Measurements from ENCODE around the gene MZB1. TPM values are rescaled to one million over a fixed set of nuclear protein-coding genes. Genes with fewer than 3 reads are reported as not detected.

Gene MZB1
- total RNA-seq, 6 experiments from 2014 or later = 0.14 to 0.20 TPM; not detected in 4

DNA sequence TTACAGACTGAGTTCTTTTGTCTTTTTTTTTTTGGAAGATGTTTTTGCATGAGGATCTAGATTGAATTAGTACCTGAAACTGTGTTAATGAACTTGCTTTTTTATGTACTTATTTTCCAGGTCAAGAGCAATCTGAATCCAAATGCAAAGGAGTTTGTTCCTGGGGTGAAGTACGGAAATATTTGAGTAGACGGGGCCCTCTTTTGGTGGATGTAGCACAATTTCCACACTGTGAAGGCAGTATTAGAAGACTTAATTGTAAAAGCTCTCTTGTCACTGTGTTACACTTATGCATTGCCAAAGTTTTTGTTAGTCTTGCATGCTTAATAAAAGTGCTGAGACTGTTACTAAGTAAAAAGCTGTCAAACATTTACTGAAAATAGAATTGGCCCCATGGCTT lies 21.1 kb downstream of the MZB1 start:
- H3K4me3 Mint-ChIP-seq = no peak overlapping the region
- H3K9me3 Mint-ChIP-seq = no peaks in the 10 kb centered on the region
- peaks cover 33% of the 10 kb centered on the region for H3K36me3 Mint-ChIP-seq (ENCODE audit: low read depth)
- H3K4me1 Mint-ChIP-seq (ENCODE audit: low read depth) = peaks cover 15% of the 10 kb centered on the region
- TF ChIP-seq, protein P1, sequence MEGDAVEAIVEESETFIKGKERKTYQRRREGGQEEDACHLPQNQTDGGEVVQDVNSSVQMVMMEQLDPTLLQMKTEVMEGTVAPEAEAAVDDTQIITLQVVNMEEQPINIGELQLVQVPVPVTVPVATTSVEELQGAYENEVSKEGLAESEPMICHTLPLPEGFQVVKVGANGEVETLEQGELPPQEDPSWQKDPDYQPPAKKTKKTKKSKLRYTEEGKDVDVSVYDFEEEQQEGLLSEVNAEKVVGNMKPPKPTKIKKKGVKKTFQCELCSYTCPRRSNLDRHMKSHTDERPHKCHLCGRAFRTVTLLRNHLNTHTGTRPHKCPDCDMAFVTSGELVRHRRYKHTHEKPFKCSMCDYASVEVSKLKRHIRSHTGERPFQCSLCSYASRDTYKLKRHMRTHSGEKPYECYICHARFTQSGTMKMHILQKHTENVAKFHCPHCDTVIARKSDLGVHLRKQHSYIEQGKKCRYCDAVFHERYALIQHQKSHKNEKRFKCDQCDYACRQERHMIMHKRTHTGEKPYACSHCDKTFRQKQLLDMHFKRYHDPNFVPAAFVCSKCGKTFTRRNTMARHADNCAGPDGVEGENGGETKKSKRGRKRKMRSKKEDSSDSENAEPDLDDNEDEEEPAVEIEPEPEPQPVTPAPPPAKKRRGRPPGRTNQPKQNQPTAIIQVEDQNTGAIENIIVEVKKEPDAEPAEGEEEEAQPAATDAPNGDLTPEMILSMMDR (IDR thresholded peaks at IDR 0.05) = peak; percentile 20; the same call in 1 of the 2 replicates
- DNase-seq = no peak
- peak overlapping the region; percentile 27; the same call in 1 of the 2 replicates for H3K27ac Mint-ChIP-seq
- no peaks in the 10 kb centered on the region; the same call in 1 of the 2 replicates for H3K27me3 Mint-ChIP-seq (ENCODE audit: insufficient read depth)

DNA sequence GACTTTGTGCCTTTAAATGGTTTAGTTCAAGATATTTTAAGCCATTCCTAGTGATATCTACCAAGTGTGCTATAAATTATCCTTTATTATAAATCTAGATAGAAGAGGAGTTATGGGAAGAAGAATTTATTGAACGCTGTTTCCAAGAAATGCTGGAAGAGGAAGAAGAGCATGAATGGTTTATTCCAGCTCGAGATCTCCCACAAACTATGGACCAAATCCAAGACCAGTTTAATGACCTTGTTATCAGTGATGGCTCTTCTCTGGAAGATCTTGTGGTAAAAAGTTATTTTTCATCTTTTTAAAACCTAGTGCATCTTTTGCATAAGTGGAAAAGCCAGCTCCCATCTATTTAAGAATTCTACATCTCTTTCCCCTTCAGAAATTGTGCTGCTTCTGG lies 25.2 kb downstream of the MZB1 start:
- no peak for DNase-seq
- TF ChIP-seq, protein P1 (IDR thresholded peaks at IDR 0.05) = no peak
- Mint-ChIP-seq H3K27me3 (ENCODE audit: insufficient read depth) (no peaks in the 10 kb centered on the region; the same call in 1 of the 2 replicates), H3K9me3 (no peaks in the 10 kb centered on the region), H3K36me3 (ENCODE audit: low read depth) (peaks cover 30% of the 10 kb centered on the region), H3K4me3 (no peak overlapping the region), H3K4me1 (ENCODE audit: low read depth) (peaks cover 19% of the 10 kb centered on the region), H3K27ac (no peak overlapping the region)

DNA sequence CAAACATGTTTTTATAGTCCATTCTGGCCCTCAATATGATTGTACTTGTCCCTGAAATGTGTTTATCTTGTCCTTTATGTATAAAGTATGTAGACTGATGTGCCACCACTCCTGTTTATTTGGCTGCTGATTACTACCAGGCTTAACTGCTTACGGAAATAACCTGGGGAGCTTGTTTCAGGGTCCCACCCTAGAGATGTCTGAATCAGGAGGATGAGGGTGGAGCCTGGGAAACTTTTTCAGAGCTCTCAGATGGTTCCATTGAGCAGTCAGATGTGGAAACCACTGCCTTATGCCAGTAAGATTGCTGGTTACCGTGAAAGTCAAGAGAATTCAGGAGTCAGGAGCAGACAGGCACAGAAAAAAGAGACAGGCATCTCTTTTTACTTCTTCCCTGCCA lies 25.8 kb downstream of the MZB1 start:
- DNase-seq = no peak
- Mint-ChIP-seq H3K27me3 (ENCODE audit: insufficient read depth) (no peaks in the 10 kb centered on the region; the same call in 1 of the 2 replicates), H3K4me1 (ENCODE audit: low read depth) (peaks cover 20% of the 10 kb centered on the region), H3K9me3 (no peaks in the 10 kb centered on the region), H3K27ac (no peak overlapping the region), H3K4me3 (no peak overlapping the region), H3K36me3 (ENCODE audit: low read depth) (peaks cover 30% of the 10 kb centered on the region)
- TF ChIP-seq, protein P1 (IDR thresholded peaks at IDR 0.05) = no peak

DNA sequence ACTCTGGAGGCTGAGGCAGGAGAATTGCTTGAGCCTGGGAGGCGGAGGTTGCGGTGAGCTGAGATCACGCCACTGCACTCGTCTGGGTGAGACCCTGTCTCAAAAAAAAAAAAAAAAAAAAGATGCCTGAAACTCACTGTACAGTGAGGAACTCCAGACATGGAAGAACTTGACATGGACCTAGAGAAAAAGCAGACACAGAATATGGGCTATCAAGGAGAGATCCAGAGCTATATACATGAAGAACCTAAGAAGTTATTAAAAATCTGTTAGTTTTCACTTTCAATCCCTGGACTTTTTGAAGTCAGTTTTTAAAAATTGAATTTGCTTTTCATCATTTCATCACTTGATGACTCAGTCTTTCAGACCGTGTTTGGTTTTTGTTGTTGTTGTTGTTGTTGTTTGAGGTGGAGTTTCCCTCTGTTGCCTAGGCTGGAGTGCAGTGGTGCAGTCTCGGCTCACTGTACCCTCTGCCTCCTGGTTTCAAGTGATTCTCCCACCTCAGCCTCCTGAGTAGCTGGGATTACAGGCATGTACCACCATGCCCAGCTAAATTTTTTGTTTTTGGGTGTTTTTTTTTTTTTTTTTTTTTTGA lies 27.8 kb downstream of the MZB1 start:
- H3K36me3 Mint-ChIP-seq (ENCODE audit: low read depth) = peaks cover 29% of the 10 kb centered on the region
- H3K4me1 Mint-ChIP-seq (ENCODE audit: low read depth) = peaks cover 23% of the 10 kb centered on the region
- no peaks in the 10 kb centered on the region for H3K9me3 Mint-ChIP-seq
- no peak overlapping the region for H3K4me3 Mint-ChIP-seq
- TF ChIP-seq, protein P1 (IDR thresholded peaks at IDR 0.05) = no peak
- no peak for DNase-seq
- H3K27me3 Mint-ChIP-seq (ENCODE audit: insufficient read depth) = no peaks in the 10 kb centered on the region; the same call in 1 of the 2 replicates
- H3K27ac Mint-ChIP-seq = no peak overlapping the region

DNA sequence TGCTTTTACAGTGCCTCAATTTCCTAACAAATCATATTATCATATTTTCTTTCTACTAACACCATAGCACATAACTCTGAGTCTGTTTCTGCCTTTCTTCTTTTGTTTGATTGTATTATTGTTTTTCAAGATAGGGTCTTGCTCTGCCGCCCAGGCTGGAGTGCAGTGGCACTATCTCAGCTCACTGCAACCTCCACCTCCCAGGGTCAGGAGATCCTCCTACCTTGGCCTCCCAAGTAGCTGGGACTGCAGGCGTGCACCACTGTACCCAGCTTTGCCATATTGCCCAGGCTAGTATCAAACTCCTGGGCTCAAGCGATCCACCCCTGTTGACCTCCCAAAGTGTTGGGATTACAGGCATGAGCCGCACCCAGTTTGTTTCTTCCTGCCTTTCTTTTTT lies 29.3 kb downstream of the MZB1 start:
- H3K36me3 Mint-ChIP-seq (ENCODE audit: low read depth) = peaks cover 18% of the 10 kb centered on the region
- no peak overlapping the region for H3K4me3 Mint-ChIP-seq
- TF ChIP-seq, protein P1 (IDR thresholded peaks at IDR 0.05) = no peak

More for the DNA sequence above, 29.3 kb downstream of the MZB1 start:
- DNase-seq = no peak
- H3K27ac Mint-ChIP-seq = no peak overlapping the region
- peaks cover 2% of the 10 kb centered on the region for H3K27me3 Mint-ChIP-seq (ENCODE audit: insufficient read depth)
- peaks cover 23% of the 10 kb centered on the region for H3K4me1 Mint-ChIP-seq (ENCODE audit: low read depth)
- no peaks in the 10 kb centered on the region for H3K9me3 Mint-ChIP-seq

Data from HFFc6 (cell line).